Measurements from ENCODE around the gene SOX13.

SOX13 gene

GRCh38 chr1:204085876-204086275, 13.0 kb downstream of the SOX13 start:
- no peak overlapping the region for H3K27ac ChIP-seq (replicated peaks)
- no peak overlapping the region for H3K4me3 ChIP-seq (replicated peaks; ENCODE audit: insufficient read depth, low read length)
- DNase-seq (ENCODE audit: low read depth in 1 of 2, low spot score in 1 of 2): no peak
- TF ChIP-seq CTCF (IDR thresholded peaks at IDR 0.05; ENCODE audit: insufficient read depth, low read length): no peak
- TF ChIP-seq GABPA (IDR thresholded peaks at IDR 0.05; ENCODE audit: low read depth): no peak
- peaks cover 6% of the 10 kb centered on the region for H3K27me3 ChIP-seq (ENCODE audit: insufficient read depth, poor library complexity, severe bottlenecking)

- Histone ChIP-seq H3K4me3 (replicated peaks; ENCODE audit: insufficient read depth, low read length) (no peak overlapping the region), H3K27me3 (ENCODE audit: insufficient read depth, poor library complexity, severe bottlenecking) (peaks cover 6% of the 10 kb centered on the region), H3K27ac (replicated peaks) (no peak overlapping the region)
- DNase-seq (ENCODE audit: low read depth in 1 of 2, low spot score in 1 of 2): no peak
- no peak for TF ChIP-seq SPI1 (IDR thresholded peaks at IDR 0.05; ENCODE audit: borderline replicate concordance, low read depth)
- no peak for TF ChIP-seq CTCF (IDR thresholded peaks at IDR 0.05; ENCODE audit: insufficient read depth, low read length)
- no peak for TF ChIP-seq GABPA (IDR thresholded peaks at IDR 0.05; ENCODE audit: low read depth)
- no peak for TF ChIP-seq POLR2AphosphoS5 (IDR thresholded peaks at IDR 0.05; ENCODE audit: low read depth)
- no peak for TF ChIP-seq REST (IDR thresholded peaks at IDR 0.05; ENCODE audit: insufficient replicate concordance, low read depth)
Observed at GRCh38 chr1:204087181-204087892, 14.4 kb downstream of the SOX13 start.

GRCh38 chr1:204087893-204088528, 15.1 kb downstream of the SOX13 start:
- no peak for DNase-seq (ENCODE audit: low read depth in 1 of 2, low spot score in 1 of 2)
- H3K27me3 ChIP-seq (ENCODE audit: insufficient read depth, poor library complexity, severe bottlenecking): peaks cover 2% of the 10 kb centered on the region
- no peak for TF ChIP-seq CTCF (IDR thresholded peaks at IDR 0.05; ENCODE audit: insufficient read depth, low read length)
- TF ChIP-seq SPI1 (IDR thresholded peaks at IDR 0.05; ENCODE audit: borderline replicate concordance, low read depth): no peak
- TF ChIP-seq POLR2AphosphoS5 (IDR thresholded peaks at IDR 0.05; ENCODE audit: low read depth): no peak
- no peak for TF ChIP-seq REST (IDR thresholded peaks at IDR 0.05; ENCODE audit: insufficient replicate concordance, low read depth)
- no peak for TF ChIP-seq GABPA (IDR thresholded peaks at IDR 0.05; ENCODE audit: low read depth)
- H3K4me3 ChIP-seq (replicated peaks; ENCODE audit: insufficient read depth, low read length): no peak overlapping the region
- H3K27ac ChIP-seq (replicated peaks): no peak overlapping the region
